HEK293T (cell line): ENCODE results near the gene B4GALT7.

ENCODE experiments used
- CTCF ChIA-PET: fragments of 350-600 bp; formaldehyde crosslinking; extraction: SDS; loops from one replicate; lab custom pipeline; 2021; ENCODE audit warnings: antibody characterized with exemption, inconsistent platforms; lab: Yijun Ruan, JAX
- POLR2A ChIA-PET: fragments of 350-600 bp; formaldehyde crosslinking; extraction: SDS; loops from one replicate; lab custom pipeline; 2020; ENCODE audit warnings: antibody characterized with exemption, inconsistent platforms; lab: Yijun Ruan, JAX
- DNase-seq: peaks from one replicate; pipeline ENCODE4 v3.0.0; 2012; ENCODE audit warnings: mixed read lengths; ENCODE audit errors: extremely low spot score
- ARNT ChIP-seq: fragments of 450-650 bp; IDR thresholded peaks from 2 replicates; pipeline ENCODE4 v1.6.1; 2017; ENCODE audit warnings: mild to moderate bottlenecking
- BHLHE40 ChIP-seq: fragments of 450-650 bp; IDR thresholded peaks from 2 replicates; pipeline ENCODE4 v1.6.1; 2016; ENCODE audit warnings: mild to moderate bottlenecking, moderate library complexity, borderline replicate concordance
- CTBP1 ChIP-seq: fragments of 450-650 bp; IDR thresholded peaks from 2 replicates; pipeline ENCODE4 v1.6.1; 2016; ENCODE audit warnings: borderline replicate concordance
- ELF4 ChIP-seq: fragments of 450-650 bp; IDR thresholded peaks from 2 replicates; pipeline ENCODE4 v1.6.1; 2017; ENCODE audit warnings: antibody characterized with exemption
- FOXA1 ChIP-seq: fragments of 450-650 bp; IDR thresholded peaks from 2 replicates; pipeline ENCODE4 v1.6.1; 2016; ENCODE audit warnings: mild to moderate bottlenecking
- FOXK2 ChIP-seq: fragments of 450-650 bp; IDR thresholded peaks from 2 replicates; pipeline ENCODE4 v1.6.1; 2016; ENCODE audit warnings: mild to moderate bottlenecking
- FOXM1 ChIP-seq: fragments of 450-650 bp; IDR thresholded peaks from 2 replicates; pipeline ENCODE4 v1.6.1; 2017; ENCODE audit warnings: mild to moderate bottlenecking, borderline replicate concordance
- HDGF ChIP-seq: fragments of 450-650 bp; IDR thresholded peaks from 2 replicates; pipeline ENCODE4 v1.6.1; 2017; ENCODE audit warnings: antibody characterized with exemption, borderline replicate concordance
- L3MBTL2 ChIP-seq: fragments of 450-650 bp; conservative IDR thresholded peaks from 2 replicates; pipeline ENCODE4 v1.6.1; 2016; ENCODE audit warnings: mild to moderate bottlenecking
- LEF1 ChIP-seq: fragments of 450-650 bp; IDR thresholded peaks from 2 replicates; pipeline ENCODE4 v1.6.1; 2017; ENCODE audit warnings: mild to moderate bottlenecking, borderline replicate concordance
- NFRKB ChIP-seq: fragments of 450-650 bp; IDR thresholded peaks from 2 replicates; pipeline ENCODE4 v1.6.1; 2016; ENCODE audit warnings: mild to moderate bottlenecking, moderate library complexity
- PKNOX1 ChIP-seq: fragments of 450-650 bp; IDR thresholded peaks from 2 replicates; pipeline ENCODE4 v1.6.1; 2016
- SP1 ChIP-seq: fragments of 450-650 bp; IDR thresholded peaks from 2 replicates; pipeline ENCODE4 v1.6.1; 2017
- SUZ12 ChIP-seq: fragments of 450-650 bp; IDR thresholded peaks from 2 replicates; pipeline ENCODE4 v1.6.1; 2016; ENCODE audit warnings: mild to moderate bottlenecking
- TARDBP ChIP-seq: fragments of 450-650 bp; IDR thresholded peaks from 2 replicates; pipeline ENCODE4 v1.6.1; 2016
- ZNF384 ChIP-seq: fragments of 450-650 bp; IDR thresholded peaks from 2 replicates; pipeline ENCODE4 v1.6.1; 2016

B4GALT7 gene

DNA sequence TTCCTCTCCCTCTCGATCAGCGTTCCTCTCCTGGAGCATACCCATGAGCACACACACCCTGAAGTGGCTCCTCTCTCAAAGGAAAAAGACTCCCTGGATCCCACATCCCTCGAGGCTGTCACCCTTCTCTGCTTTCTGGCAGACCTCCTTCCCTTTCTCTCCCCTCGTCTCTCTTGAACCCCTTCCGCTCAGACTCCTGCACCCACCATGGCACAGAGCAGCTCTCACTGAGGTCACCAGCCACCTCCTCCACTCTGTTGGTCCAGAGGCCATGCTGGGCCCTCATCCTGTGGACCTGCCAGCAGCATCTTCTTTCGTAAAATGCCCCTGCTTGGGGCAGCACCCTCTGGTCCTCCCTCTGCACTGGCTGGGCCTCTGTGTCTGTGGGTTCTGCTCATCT is 5.7 kb downstream of the B4GALT7 start:
- CTCF ChIA-PET = no interaction called here
- TF ChIP-seq ZNF384 = no peak
- TF ChIP-seq SUZ12 = no peak
- TF ChIP-seq ELF4 = no peak
- no peak for TF ChIP-seq BHLHE40
- TF ChIP-seq PKNOX1 = no peak
- TF ChIP-seq HDGF = no peak
- TF ChIP-seq NFRKB = no peak
- TF ChIP-seq LEF1 = no peak
- TF ChIP-seq SP1 = no peak
- no peak for TF ChIP-seq FOXK2
- no peak for TF ChIP-seq FOXM1
- POLR2A ChIA-PET = interaction anchor here (1.4 kb wide), 1 partner anchor 13 kb away, joined by 6 read pairs; the partner anchor contains the start of gene TMED9
- no peak for DNase-seq

DNA sequence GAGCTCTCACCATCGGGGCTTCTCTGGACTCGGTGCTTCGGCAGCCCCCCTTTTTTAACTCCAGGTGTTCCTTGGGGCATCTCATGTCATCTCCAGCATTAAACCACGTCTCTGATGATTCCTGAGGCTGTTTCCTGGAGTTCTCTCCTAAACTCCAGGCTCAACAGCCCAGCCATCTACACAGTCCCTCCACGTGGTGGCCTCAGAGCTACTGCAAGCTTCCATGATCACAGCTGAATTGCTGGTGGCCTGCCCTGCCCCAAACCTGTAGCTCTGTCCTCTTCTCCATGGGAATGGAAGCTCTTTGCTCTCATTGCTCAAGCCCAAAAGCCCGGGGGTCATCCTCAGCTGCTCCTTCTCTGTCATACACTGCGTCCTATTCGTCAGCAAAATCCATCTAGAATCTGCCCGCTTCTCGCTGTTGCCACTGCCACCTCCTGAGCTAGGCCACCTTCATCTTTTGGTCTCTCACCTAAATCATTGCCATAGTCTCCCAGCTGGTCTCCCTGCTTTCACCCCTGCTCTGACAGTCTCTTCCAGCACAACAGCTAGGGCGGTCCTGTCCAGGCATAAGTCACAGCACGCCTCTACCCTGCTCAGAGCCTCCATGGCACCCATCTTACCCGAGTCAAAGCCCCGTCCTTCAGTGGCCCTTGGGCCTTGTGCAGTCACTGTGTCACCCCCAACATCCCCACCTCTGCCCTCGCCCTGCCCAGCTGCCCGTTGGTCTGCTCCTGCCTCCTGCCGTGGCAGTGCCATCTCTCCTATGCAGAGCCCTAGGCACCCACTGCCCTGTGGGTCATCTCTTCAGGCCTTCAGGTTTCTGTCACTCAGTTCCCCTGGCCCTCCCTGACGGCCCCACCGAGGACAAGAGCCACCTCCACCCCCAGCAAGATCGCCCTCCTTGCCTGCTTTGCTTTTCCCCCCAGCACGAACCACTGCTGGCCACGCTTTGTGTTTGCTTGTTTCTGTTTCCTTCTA is 6.4 kb downstream of the B4GALT7 start:
- DNase-seq = no peak
- ChIA-PET POLR2A (interaction anchor here (1.4 to 1.5 kb wide), 2 partner anchors 14 kb away, joined by 5 to 6 read pairs; partner anchors contain the start of gene TMED9), CTCF (interaction anchor here (0.9 to 1.4 kb wide), 2 partner anchors 13 to 111 kb away, joined by 3 to 4 read pairs; no protein-coding TSS in a partner anchor)
- TF ChIP-seq FOXA1 = no peak
- TF ChIP-seq FOXM1 = no peak

DNA sequence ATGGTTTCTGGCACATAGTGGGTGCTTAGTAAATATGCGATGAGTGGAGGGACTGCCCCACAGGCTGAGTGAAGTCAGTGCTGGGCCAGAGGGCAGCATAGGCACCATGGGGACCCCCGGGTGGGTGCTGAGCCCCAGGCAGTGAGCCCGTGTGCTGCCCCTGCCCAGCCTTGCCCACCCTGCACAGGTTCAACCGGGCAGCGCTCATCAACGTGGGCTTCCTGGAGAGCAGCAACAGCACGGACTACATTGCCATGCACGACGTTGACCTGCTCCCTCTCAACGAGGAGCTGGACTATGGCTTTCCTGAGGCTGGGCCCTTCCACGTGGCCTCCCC is 7.2 kb downstream of the B4GALT7 start:
- CTCF ChIA-PET = interaction anchor here (0.6 to 2.0 kb wide), 8 partner anchors 10 to 453 kb away, joined by 3 to 12 read pairs (median 4); partner anchors contain the start of gene TMED9
- DNase-seq = no peak
- POLR2A ChIA-PET = interaction anchor here (1.5 kb wide), 1 partner anchor 15 kb away, joined by 5 read pairs; the partner anchor contains the start of gene TMED9
- TF ChIP-seq FOXA1 (no peak), L3MBTL2 (no peak), ELF4 (no peak), NFRKB (no peak), SP1 (no peak), SUZ12 (no peak), PKNOX1 (no peak), TARDBP (no peak), LEF1 (no peak), HDGF (no peak), FOXK2 (no peak), ZNF384 (no peak), ARNT (no peak), BHLHE40 (no peak), FOXM1 (no peak)

DNA sequence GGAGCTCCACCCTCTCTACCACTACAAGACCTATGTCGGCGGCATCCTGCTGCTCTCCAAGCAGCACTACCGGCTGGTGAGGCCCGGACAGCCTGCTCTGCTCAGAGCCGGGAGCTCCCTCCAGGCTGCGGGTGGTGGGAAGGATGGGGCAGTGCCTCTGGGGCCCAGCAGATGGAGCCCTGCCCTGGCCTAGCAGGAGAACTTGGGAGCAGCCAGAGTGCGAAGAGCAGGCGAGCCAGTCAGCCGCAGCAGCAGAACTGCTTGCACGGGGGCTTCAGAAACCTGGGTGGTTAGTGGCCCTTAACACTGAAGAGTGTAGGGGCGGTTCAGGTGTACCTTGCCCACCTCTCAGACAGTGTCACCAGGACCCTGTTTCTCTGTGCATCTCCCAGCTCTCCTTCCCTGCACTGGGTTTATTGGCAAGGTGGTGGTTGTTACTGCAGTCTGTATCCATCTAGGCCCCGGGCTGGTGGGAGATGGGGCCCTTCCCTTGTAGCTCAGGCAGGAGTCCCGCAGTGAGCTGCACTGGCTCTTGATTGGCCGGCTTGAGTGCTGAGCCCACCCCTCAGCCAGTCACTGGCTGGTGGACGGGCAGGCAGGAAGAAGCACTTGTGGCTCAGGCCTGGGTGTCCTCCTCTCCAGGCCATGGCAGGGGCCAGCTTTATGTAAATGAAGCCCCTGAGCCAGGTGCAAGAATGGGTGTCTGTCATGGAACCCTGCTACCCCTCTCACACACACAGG is 7.7 kb downstream of the B4GALT7 start:
- TF ChIP-seq TARDBP = no peak
- no peak for TF ChIP-seq SP1
- no peak for TF ChIP-seq ARNT
- no peak for TF ChIP-seq CTBP1
- TF ChIP-seq FOXK2 = no peak
- no peak for TF ChIP-seq ELF4
- TF ChIP-seq LEF1 = no peak
- TF ChIP-seq ZNF384 = no peak
- no peak for TF ChIP-seq NFRKB
- no peak for TF ChIP-seq FOXA1
- no peak for TF ChIP-seq PKNOX1
- no peak; the same call in 1 of the 2 replicates for TF ChIP-seq HDGF
- no peak for TF ChIP-seq L3MBTL2
- no peak for TF ChIP-seq FOXM1
- TF ChIP-seq BHLHE40 = no peak
- CTCF ChIA-PET = interaction anchor here (0.6 to 2.0 kb wide), 10 partner anchors 9 to 454 kb away, joined by 3 to 12 read pairs (median 4); partner anchors contain the start of gene TMED9
- POLR2A ChIA-PET = interaction anchor here (1.0 to 1.5 kb wide), 2 partner anchors 9 to 15 kb away, joined by 4 to 5 read pairs; partner anchors contain the start of gene TMED9
- DNase-seq = peak; percentile 93

DNA sequence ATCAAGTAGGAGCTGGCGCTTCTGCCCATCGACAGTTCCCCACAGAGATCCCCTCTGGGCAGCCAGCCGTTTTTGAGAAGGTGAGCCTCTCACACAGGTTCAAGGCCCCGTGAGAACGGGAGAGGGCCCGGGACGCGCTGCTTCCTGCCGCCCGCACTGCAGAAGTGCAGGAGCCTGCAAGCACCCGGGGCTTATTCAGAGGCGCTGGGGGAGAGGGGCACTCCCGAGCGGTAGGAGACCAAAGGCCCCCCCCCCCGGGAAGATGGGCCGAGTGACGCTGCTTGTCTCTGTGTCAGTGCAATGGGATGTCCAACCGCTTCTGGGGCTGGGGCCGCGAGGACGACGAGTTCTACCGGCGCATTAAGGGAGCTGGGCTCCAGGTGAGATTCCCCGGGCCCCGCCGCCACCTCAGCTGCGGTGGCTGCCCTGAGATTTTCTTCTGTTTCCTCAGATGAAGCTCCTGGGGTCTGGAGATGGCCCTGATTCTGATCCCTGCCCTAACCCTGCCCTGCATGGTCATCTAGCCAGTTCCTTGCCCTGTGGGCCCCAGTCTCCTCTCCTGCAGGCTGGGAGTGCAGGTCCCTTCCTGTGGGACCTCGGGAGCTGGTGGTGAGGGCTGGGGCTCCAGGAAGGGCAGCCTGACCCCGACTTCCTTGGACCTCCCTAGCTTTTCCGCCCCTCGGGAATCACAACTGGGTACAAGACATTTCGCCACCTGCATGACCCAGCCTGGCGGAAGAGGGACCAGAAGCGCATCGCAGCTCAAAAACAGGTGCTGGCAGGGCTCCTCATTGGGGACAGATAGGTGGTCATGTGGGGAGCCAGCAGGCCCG is 8.5 kb downstream of the B4GALT7 start:
- ChIA-PET CTCF (interaction anchor here (0.7 to 2.0 kb wide), 6 partner anchors 11 to 453 kb away, joined by 3 to 12 read pairs (median 4); partner anchors contain the start of gene TMED9), POLR2A (interaction anchor here (1.0 to 1.5 kb wide), 2 partner anchors 8 to 16 kb away, joined by 4 to 5 read pairs; partner anchors contain the start of gene TMED9)
- TF ChIP-seq ZNF384 (no peak), CTBP1 (no peak), FOXK2 (no peak), LEF1 (no peak), HDGF (no peak), BHLHE40 (no peak), SP1 (no peak), ELF4 (no peak), SUZ12 (no peak), FOXA1 (no peak), L3MBTL2 (no peak), FOXM1 (no peak), NFRKB (no peak), PKNOX1 (no peak), TARDBP (no peak), ARNT (no peak)
- DNase-seq = no peak
